Coronary artery (tissue), 2 donors: ENCODE measurements around the gene SEMA3F.

ENCODE experiments used
- DNase-seq: peaks from one replicate; pipeline ENCODE4 v3.0.0-alpha.2; 2017; ENCODE audit warnings: low spot score
- H3K27ac ChIP-seq, 2 donors: fragments of 200-600 bp; sonication (generic); one replicate each; pipeline ENCODE4 v1.5.1; 2016 to 2019
- H3K4me3 ChIP-seq: fragments of 200-600 bp; sonication (generic); 2 replicates; pipeline ENCODE4 v1.5.1; 2016; ENCODE audit warnings: mild to moderate bottlenecking, moderate library complexity
- CTCF ChIP-seq: fragments of 200-600 bp; sonication (generic); IDR thresholded peaks from one replicate; pipeline ENCODE4 v1.5.1; 2019; ENCODE audit warnings: antibody characterized with exemption

SEMA3F gene

GRCh38 chr3:50179710-50180109 lies 24.6 kb downstream of the SEMA3F start:
- no peak for TF ChIP-seq CTCF
- H3K27ac ChIP-seq = no peak overlapping the region
- no peak for DNase-seq
- no peak overlapping the region for H3K4me3 ChIP-seq

DNA sequence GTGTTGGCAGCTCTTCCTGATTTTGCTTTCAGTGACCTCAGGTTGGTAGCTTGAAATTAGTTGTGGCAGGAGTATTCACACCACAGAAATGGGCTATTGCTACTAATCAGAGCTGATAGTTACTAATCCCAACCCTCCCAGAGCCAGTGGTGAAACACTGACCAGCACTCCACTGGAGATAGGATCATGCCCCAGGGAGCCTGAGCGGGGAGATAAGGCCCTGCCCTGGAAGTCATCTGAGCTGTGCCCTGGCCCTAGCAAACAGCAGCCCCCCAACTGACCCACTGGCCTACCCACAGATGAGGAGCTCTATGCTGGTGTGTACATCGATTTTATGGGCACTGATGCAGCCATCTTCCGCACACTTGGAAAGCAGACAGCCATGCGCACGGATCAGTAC lies 26.9 kb downstream of the SEMA3F start:
- TF ChIP-seq CTCF = no peak
- Histone ChIP-seq H3K4me3 (no peak overlapping the region), H3K27ac (no peak overlapping the region)
- no peak for DNase-seq

GRCh38 chr3:50182533-50183099 lies 27.5 kb downstream of the SEMA3F start:
- no peak for TF ChIP-seq CTCF
- no peak for DNase-seq
- Histone ChIP-seq H3K4me3 (no peak overlapping the region), H3K27ac (no peak overlapping the region)

- Histone ChIP-seq H3K4me3 (no peak overlapping the region), H3K27ac (no peak overlapping the region)
- TF ChIP-seq CTCF = no peak
- DNase-seq = no peak
These were observed 28.6 kb downstream of the SEMA3F start for GRCh38 chr3:50183755-50184154.

GRCh38 chr3:50184242-50184978 lies 29.3 kb downstream of the SEMA3F start:
- no peak overlapping the region for H3K27ac ChIP-seq
- TF ChIP-seq CTCF = no peak
- DNase-seq = no peak
- H3K4me3 ChIP-seq = no peak overlapping the region

GRCh38 chr3:50185230-50185629 lies 30.1 kb downstream of the SEMA3F start:
- no peak overlapping the region for H3K27ac ChIP-seq
- TF ChIP-seq CTCF = no peak
- DNase-seq = no peak
- no peak overlapping the region for H3K4me3 ChIP-seq

DNA sequence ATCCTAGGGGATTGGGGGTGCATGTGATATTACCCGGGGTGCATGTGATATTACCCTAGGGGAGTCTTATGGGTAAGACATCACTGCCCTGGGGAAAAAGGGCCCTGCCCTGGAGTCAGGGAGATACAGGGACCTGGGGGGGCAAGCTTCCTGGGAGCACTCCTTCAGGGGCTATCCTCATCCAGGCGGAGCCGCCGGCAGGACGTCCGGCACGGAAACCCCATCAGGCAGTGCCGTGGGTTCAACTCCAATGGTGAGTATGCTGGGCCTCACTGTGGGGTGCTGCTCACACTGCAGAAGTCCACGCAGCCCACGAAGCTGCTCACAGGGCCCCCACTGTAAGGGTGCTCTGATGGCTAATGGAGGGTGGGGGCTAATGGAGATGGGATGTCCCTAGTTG lies 31.0 kb downstream of the SEMA3F start:
- TF ChIP-seq CTCF = no peak
- Histone ChIP-seq H3K4me3 (no peak overlapping the region), H3K27ac (no peak overlapping the region)
- DNase-seq = no peak
